PC-9 (cell line): ENCODE data around the gene PRAMEF10.
"Not testable (repeated sequence)": the region's sequence is repeated elsewhere in the genome, so short reads cannot be mapped to it uniquely, and the experiment has no call there.

Experiments
- CTCF ChIP-seq: fragments of 200-600 bp; sonication (generic); conservative IDR thresholded peaks from 2 replicates; pipeline ENCODE4 v1.6.1; 2017; ENCODE audit warnings: mixed run types, antibody characterized with exemption, mild to moderate bottlenecking, moderate library complexity
- EZH2 ChIP-seq: fragments of 200-600 bp; sonication (generic); IDR thresholded peaks from 2 replicates; pipeline ENCODE4 v1.8.0; 2017; ENCODE audit warnings: antibody characterized with exemption, low read depth

- TF ChIP-seq CTCF, EZH2: not testable (repeated sequence)
Measured at GRCh38 chr1:12878453-12878852, 19.6 kb downstream of the PRAMEF10 start.
